NOMO-1 treated with DMSO at 0.1 percent for 48 hours (cell line): Measurements from ENCODE around the gene TAF4.
"Not testable (repeated sequence)": the region's sequence is repeated elsewhere in the genome, so short reads cannot be mapped to it uniquely, and the experiment has no call there.

Experiments
- DNase-seq: peaks from one replicate; lab custom pipeline; 2025; ENCODE audit not compliant: unreplicated experiment; lab: John Stamatoyannopoulos, UW

TAF4 gene

DNA sequence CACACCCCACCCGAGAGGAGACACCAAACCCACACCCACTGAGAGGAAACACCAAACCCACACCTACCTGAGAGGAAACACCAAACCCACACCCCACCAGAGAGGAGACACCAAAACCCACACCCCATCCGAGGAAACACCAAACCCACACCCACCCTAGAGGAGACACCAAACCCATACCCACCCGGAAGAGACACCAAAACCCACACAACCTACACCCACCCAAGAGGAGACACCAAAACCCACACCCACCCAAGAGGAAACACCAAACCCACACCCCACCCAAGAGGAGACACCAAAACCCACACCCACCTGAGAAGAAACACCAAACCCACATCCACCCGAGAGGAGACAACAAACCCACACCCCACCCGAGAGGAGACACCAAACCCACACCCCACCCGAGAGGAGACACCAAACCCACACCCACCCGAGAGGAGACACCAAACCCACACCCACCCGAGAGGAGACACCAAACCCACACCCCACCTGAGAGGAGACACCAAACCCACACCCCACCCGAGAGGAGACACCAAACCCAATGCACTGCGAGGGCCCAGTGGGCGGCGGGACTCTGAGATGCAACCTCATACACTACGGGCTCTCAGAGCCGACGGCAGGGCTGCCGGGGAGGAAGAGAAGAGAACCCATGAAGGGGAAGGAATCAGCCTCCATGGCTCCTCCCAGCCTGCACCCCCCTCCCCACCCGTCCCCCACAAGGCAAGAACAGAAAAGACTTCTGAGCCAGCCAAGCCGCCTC lies 83.3 kb downstream of the TAF4 start:
- no peak for DNase-seq

DNA sequence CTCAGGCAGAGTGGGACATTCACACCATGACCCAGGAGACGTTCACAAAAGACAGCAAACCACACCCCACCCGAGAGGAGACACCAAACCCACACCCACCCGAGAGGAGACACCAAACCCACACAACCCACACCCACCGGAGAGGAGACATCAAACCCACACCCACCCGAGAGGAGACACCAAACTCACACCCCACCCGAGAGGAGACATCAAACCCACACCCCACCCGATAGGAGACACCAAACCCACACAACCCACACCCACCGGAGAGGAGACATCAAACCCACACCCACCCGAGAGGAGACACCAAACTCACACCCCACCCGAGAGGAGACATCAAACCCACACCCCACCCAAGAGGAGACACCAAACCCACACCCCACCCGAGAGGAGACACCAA lies 84.0 kb downstream of the TAF4 start:
- DNase-seq = not testable (repeated sequence)

DNA sequence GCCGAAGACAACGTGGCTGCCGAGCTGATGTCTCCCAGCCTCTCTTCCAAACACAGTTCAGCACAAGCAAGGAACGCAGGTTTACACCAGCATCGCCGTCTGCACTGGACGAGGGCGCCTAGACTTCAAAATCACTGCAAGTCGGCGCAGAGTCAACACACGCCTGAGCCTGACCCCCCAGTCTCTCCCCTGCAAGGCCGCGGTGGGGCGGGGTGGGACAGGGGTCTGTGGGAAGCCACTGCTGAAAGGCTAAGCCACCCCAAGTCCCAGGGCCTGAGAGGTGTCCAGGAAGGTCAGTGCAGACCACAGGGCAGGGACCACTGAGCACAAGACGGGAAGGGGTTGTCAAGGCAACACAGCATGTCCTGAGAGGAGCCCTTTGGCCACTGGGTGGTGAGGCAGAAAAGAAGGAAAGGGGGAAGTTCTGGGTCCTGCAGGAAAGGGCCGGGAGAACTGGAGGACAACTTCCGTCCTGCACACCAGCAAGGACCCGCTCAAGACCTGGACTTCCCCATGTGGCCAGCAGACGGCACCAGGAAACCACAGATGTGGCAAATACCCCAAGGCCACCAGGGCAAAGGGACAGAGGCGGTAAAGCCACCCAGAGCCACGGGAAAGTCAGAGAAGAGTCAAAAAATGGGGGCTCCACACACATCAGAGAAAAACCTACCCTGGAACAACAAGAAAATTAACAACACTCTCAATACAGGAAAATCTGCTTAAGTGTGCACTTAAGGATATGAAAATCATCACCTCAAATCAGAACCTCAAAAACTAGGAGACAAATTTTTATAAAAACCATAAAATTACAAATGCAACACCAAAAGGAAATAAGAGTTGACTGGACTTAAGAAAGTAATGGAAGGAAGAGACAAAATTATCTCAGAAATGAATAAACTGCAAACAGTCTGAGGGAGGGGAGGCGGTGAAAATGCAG lies 84.8 kb downstream of the TAF4 start:
- peak; percentile 18 for DNase-seq

DNA sequence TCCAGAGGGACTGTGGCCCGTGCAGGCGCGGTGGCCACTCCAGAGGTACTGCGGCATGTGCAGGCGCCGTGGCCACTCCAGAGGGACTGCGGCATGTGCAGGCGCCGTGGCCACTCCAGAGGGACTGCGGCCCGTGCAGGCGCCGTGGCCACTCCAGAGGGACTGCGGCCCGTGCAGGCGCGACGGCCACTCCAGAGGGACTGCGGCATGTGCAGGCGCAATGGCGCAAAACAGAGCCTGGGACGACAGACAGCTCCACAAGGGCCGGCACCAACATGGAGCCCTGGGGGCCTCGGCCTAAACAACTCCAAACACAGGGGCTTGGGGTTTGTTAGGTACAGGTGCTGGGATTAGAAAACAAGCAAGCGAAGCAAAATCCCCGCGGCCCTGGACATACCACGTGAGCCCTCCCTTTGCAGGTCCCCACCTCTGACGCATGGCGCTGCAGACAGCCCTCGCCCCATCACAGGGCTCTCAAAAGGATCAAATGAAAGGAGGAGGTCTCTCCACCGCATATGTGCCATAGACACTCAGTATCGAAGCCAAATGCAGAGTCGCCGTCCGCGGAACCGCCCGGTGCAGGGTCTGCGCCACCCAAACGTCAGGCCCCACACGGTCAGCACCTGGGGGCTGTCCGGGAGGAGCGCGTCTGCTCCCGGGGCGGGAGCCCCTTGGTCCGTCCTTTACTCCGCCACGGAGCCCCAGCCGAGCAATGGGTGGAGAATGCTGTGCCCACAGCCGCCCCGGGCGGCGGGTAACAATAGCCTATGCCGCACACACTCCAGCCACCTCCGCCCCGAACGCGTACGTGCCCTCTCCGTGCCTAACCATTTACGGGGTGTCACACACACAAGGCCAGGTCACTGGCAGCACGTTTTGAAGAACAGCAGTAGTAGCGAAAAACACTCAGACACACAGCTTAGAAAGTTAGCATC lies 85.7 kb downstream of the TAF4 start:
- no peak for DNase-seq

DNA sequence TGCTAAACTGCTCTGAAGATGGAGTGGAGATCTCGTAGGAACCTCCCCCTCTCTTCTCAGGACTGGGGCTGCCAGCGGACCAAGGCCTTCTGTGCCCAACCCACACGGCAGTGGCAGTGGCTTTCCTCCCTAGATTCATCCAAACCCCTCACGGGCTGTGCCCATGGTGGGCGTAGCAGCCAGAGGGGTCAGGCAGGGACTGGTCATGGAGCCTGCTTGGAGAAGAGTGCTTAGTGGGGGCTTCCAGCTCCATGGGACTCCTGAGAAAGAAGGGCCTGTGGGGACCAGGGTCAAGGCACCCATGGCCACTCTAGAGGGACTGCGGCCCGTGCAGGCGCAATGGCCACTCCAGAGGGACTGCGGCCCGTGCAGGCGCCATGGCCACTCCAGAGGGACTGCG lies 86.6 kb downstream of the TAF4 start:
- DNase-seq = no peak

DNA sequence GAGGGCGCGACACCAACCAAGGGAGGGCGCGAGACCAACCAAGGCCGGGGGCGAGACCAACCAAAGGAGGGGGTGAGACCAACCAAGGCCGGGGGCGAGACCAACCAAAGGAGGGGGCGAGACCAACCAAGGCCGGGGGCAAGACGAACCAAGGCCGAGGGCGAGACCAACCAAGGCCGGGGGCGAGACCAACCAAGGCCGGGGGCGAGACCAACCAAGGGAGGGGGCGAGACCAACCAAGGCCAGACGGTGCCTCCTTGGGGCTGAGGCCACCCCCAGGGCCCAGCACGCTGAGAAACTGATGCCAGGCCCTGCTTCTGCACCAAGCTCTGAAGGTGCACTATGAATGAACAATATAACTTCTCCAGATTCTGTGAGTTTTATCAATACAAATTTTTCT lies 87.2 kb downstream of the TAF4 start:
- DNase-seq = no peak

DNA sequence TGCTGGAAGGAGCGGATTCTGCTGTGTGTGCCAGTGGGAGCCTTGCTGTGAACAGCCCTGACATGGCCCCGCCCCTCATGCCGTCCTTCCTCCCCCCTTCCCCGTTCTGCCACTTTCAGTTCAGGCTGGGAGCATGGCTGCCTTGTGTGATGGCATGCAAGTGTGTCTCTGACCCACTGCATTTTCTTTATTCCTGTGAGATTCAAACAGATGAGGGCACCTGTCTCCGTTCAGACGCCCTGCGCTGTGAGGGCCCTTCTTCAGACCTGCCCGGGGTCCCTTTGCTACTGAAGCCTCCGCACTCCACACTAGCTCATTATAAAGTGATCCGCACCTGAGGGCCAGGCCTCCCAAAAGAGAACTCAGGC lies 88.3 kb downstream of the TAF4 start:
- no peak for DNase-seq

DNA sequence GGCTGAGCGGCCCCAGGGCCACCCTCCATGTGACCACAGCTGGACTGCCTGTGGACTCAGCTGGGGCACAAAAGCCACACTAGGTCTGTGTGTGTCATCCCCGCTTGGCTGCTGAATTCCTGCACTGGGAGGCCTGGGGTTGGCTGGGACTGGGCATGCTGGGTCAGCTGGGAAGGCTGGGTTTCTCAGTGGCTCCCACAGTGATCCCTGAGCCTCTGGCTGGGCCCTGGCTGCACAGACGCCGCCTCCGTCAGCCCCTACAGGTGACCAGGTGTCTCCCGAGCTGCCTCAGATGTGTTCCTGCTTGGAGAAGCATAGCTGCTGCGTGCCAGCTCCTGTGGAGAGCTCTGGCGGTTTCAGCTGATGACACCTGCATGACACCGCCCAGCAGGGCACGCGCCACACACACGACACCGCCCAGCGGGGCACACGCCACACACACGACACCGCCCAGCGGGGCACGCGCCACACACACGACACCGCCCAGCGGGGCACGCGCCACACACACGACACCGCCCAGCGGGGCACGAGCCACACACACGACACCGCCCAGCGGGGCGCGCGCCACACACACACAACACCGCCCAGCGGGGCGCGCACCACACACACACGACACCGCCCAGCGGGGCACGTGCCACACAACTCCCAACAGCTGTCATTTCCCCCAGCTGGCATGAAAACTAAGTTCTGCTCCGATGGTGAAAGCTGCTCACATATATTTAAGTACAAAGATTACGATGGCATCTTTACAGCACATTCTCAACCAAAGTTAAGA lies 88.8 kb downstream of the TAF4 start:
- no peak for DNase-seq

DNA sequence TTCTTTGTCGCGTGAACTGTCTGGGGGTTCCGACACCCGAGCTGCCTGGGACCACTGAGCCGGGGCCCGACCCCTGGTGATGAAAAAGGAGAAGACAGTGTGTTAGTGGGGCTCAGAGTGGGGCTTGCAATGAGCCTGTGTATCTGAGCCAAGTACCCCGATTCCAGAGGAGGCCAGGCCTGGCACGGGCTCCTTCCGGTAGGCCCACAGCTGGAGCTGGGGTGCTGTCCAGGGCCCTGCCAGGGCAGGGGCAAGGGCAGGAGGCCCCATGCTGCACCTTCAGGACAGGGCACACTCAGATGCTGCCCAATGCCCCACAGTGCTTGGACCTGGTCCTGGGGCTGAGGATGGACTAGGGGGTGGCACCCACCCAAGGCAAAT lies 89.4 kb downstream of the TAF4 start:
- DNase-seq = no peak

DNA sequence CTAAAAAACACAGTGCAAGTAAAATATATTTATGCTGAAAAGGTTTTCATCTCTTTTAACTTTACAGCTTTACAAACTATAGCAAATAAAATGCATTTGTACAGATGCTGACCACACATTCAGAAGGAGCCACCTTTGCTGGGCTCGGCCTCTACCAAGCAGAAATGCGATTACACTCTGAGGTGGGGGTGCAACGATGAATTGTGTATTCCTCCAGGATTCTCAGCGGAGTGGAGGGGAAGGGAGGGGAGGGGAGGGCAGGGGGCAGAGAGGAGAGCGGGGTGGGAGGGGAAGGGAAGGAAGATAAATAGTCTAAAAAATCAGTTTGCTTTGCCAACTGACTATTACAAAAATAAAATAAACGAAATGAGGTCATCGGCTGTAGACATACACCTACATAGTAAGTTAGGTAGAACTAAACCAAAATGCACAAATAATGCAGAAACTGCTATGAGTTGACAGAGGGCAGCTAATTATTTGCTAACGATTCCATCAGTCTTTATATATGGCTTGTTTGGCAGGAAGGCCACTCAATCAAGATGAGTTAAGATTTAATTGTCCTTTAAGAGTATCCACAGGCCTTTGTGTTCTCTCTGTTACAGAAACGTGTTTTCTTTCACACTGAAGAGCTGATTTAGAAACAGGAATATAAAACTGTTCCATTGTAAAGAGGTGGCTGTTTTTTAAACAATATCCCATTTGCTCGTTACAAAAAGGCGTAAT lies 90.1 kb downstream of the TAF4 start:
- no peak for DNase-seq

DNA sequence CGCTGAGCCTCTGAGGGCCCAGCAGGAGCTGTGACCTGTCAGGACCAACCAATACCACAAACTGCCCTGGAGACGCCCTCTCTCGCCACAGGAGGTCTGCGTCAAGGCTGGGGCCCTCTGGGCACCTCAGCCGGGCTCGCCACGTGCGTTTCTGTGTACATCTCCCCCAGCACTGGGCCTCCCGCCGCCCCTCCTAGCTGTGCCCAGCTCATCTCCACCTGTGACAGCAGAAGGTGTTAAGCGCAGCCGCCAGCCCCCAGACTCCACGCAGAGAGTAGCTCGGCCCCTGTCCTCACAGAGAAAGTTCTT lies 91.4 kb downstream of the TAF4 start:
- no peak for DNase-seq

DNA sequence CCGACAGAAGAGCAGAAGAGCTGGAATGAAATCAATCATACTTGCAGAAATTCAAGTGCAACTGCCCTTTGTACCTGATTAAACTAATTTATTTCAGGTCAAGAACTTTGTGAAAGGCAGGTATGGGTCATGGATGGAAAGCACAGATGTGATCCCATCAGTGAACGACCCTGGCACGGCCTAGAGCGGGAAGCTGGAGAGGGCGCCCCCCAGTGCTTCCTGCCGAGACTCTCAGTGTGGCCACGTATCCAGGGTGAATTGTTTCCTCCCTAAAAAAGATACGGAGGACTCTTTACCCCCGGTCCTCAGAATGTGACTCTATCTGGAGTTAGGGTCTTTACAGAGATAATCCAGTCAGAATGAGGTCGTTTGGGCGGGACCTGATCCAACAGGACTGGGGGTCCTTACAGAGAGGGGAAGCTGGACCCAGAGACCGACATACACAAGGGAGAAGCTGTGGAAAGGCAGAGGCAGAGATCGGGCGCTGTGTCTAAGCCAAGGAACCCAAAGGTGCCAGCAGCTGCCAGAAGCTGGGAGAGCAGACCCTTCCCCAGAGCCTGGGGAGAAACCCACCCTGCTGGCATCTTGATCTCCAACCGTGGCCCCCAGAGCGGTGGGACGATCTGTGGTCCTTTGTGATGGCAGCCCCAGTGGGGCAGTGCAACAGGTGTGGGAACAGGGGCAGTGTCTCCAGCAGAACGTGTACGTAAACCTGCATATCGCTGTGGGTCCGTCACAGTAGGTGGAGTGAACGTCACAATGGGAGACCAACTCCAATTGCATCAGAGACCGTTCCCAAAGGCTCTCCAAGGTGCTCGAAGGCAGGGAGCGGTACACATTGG lies 91.9 kb downstream of the TAF4 start:
- no peak for DNase-seq

DNA sequence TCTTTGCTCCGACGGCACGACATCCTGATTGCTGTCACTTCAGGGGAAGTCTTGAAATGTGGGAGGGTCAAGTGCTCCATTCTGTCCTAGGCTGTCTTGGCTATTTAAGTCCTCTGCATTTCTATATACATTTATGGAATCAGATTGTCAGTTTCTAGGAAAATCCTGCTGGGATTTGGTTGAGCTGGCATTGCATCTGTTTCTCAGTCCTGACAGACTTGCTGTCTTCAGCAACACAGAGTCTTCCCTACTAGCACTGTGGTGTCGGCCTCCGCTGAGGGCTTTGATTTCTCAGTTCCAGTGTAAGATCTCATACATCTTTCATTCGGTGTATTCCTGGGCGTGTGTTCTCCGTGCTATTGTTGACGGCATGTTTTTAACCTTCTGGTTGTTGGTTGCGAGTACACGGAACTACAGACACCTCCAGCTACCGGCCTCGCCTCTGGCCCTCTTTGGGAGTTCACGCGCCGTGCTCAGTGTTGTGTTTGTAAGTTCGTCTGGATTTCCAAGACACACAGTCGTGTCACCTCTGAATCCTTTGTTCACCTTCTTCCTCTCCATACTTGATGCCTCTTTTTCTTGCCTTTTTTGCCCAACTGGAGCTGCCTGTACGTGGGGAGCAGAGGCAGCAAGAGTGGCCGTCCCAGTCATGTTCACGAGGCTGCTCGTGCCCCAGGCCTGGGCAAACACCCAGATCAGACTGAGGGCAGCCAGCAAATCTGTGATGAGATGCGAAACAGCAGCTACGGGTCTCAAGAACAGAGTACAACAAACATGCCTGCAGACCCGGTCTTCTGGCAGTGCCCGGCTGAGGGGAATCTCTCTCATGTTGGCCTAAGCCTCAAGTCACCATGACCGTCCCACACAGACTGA lies 92.8 kb downstream of the TAF4 start:
- DNase-seq = no peak

DNA sequence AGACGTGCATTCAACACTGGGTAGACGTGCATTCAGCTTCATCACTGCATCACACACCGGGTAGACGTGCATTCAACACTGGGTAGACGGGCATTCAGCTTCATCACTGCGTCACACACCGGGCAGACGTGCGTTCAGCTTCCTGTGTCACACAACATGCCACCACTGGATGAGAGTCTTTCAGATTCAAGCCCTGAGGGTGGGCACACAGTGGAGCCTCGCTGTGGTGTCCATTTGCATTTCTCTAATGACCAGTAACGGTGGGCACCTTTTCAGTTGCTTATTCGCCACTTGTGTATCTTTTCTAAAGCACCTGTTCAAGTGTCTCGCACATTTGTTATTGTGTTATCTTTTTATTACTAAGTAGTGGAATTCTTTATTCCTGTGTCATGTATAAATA lies 94.1 kb downstream of the TAF4 start:
- DNase-seq = not testable (repeated sequence)

DNA sequence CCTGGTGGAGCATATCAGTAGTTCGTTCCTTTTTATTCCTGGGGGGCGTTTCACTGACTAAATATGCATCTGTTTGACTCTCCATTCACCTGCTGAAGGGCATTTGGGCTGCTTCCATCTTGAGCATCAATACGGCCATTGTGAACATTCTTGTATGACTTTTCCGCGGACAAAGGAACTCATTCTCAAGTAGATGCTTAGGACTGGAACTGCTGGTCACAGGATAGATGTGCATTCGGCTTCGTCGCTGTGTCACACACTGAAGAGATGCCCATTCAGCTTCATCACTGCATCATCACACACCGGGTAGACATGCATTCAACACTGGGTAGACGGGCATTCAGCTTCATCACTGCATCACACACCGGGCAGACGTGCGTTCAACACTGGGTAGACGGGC lies 95.3 kb downstream of the TAF4 start:
- DNase-seq = no peak

DNA sequence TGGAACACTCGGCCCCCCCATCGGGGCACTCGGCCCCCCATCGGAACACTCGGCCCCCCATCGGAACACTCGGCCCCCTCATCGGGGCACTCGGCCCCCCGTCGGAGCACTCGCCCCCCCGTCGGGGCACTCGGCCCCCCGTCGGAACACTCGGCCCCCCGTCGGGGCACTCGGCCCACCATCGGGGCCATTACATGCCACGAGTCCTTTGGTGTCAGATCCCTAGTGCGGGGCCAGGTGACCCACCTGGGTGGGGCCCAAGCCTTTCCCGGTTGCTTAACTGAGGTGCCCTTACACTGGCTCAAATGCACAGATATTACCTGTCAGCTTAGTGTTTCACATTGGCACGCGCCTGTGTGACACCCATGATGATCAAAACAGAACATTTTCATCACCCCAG lies 95.9 kb downstream of the TAF4 start:
- no peak for DNase-seq

DNA sequence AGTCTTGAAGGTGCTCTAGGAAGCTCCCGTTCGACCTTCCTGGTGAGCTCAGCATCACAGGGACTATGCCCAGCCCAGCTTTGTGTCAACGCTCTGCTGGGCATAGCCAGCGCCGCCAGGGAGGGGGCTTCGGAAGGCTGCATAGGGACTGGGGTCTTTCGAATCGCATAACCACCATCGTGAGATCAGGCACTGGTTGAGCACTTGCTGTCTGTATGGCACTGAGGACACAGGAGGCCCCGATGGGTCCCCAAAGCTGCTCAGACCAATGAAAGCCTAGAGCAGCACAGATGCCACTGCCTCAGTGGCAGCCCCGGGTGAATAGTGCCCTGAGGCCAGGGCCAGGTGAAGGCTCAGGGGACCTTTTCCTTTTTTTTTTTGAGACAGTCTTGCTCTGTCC lies 96.7 kb downstream of the TAF4 start:
- no peak for DNase-seq
